H9 (cell line): ENCODE measurements around the gene OMP. TPM values are rescaled to one million over a fixed set of nuclear protein-coding genes. Genes with fewer than 3 reads are reported as not detected.

Experiments used
- DNase-seq: peaks from one replicate; pipeline ENCODE4 v3.0.0-alpha.2; 2017
- H2AFZ ChIP-seq: one replicate; pipeline ENCODE4 v1.6.1; 2013; ENCODE audit warnings: mild to moderate bottlenecking, low read length, control low read depth, moderate library complexity
- H2AK5ac ChIP-seq: 2 replicates; pipeline ENCODE4 v1.6.1; 2013; ENCODE audit warnings: low read length, control low read depth, mixed read lengths; ENCODE audit not compliant: insufficient read length
- H2BK120ac ChIP-seq: one replicate; pipeline ENCODE4 v1.6.1; 2013; ENCODE audit warnings: low read depth, mild to moderate bottlenecking, low read length, control low read depth, inconsistent platforms; ENCODE audit not compliant: poor library complexity, severe bottlenecking
- H2BK12ac ChIP-seq: 2 replicates; pipeline ENCODE4 v1.6.1; 2013; ENCODE audit warnings: low read length, control low read depth, mixed read lengths, low read depth; ENCODE audit not compliant: insufficient read length
- H2BK15ac ChIP-seq: 2 replicates; pipeline ENCODE4 v1.6.1; 2013; ENCODE audit warnings: low read depth, low read length, control low read depth
- H2BK20ac ChIP-seq: one replicate; pipeline ENCODE4 v1.6.1; 2013; ENCODE audit warnings: low read depth, mild to moderate bottlenecking, low read length, control low read depth, inconsistent platforms; ENCODE audit not compliant: poor library complexity, severe bottlenecking
- H2BK5ac ChIP-seq: 2 replicates; pipeline ENCODE4 v1.6.1; 2013; ENCODE audit warnings: low read length, control low read depth, mixed read lengths; ENCODE audit not compliant: insufficient read length
- H3K14ac ChIP-seq: 2 replicates; pipeline ENCODE4 v1.6.1; 2013; ENCODE audit warnings: low read length, control low read depth; ENCODE audit not compliant: insufficient read depth
- H3K18ac ChIP-seq: 2 replicates; pipeline ENCODE4 v1.6.1; 2013; ENCODE audit warnings: low read depth, mild to moderate bottlenecking, mixed read lengths, low read length, control low read depth; ENCODE audit not compliant: insufficient read length
- H3K23ac ChIP-seq: 2 replicates; pipeline ENCODE4 v1.6.1; 2013; ENCODE audit warnings: low read length, control low read depth, mixed read lengths, low read depth; ENCODE audit not compliant: insufficient read length
- H3K23me2 ChIP-seq: 2 replicates; pipeline ENCODE4 v1.6.1; 2013; ENCODE audit warnings: low read depth, mild to moderate bottlenecking, mixed read lengths, low read length, control low read depth; ENCODE audit not compliant: insufficient read length, poor library complexity, severe bottlenecking
- H3K27ac ChIP-seq: 2 replicates; pipeline ENCODE4 v1.5.1; 2013; ENCODE audit warnings: low read length, control low read depth, mixed read lengths, low read depth; ENCODE audit not compliant: insufficient read length
- H3K27me3 ChIP-seq: 2 replicates; pipeline ENCODE4 v1.6.1; 2013; ENCODE audit warnings: low read length, control low read depth, inconsistent platforms; ENCODE audit not compliant: insufficient read depth
- H3K4ac ChIP-seq: 2 replicates; pipeline ENCODE4 v1.6.1; 2013; ENCODE audit warnings: low read depth, mild to moderate bottlenecking, control low read depth, inconsistent platforms, low read length, moderate library complexity
- H3K4me1 ChIP-seq: 2 replicates; pipeline ENCODE4 v1.6.1; 2013; ENCODE audit warnings: low read length, control low read depth, inconsistent platforms; ENCODE audit not compliant: insufficient read depth
- H3K4me2 ChIP-seq: 2 replicates; pipeline ENCODE4 v1.6.1; 2013; ENCODE audit warnings: low read length, control low read depth, mixed read lengths; ENCODE audit not compliant: insufficient read length, insufficient read depth
- H3K56ac ChIP-seq: 2 replicates; pipeline ENCODE4 v1.6.1; 2013; ENCODE audit warnings: low read depth, mild to moderate bottlenecking, mixed read lengths, low read length, control low read depth; ENCODE audit not compliant: insufficient read length
- H3K79me1 ChIP-seq: 2 replicates; pipeline ENCODE4 v1.6.1; 2013; ENCODE audit warnings: low read depth, mild to moderate bottlenecking, moderate library complexity, low read length, control low read depth, inconsistent platforms; ENCODE audit not compliant: insufficient read depth, poor library complexity, severe bottlenecking
- H3K79me2 ChIP-seq: 2 replicates; pipeline ENCODE4 v1.6.1; 2013; ENCODE audit warnings: low read length, control low read depth, inconsistent platforms; ENCODE audit not compliant: insufficient read depth
- H3K9ac ChIP-seq: 2 replicates; pipeline ENCODE4 v1.6.1; 2013; ENCODE audit warnings: low read length, control low read depth, mixed read lengths; ENCODE audit not compliant: insufficient read length; ENCODE audit errors: extremely low read depth
- H3K9me3 ChIP-seq: one replicate; pipeline ENCODE4 v1.6.1; 2013; ENCODE audit warnings: low read depth, low read length, inconsistent platforms; ENCODE audit not compliant: control insufficient read depth
- H3T11ph ChIP-seq: one replicate; pipeline ENCODE4 v1.6.1; 2013; ENCODE audit warnings: mild to moderate bottlenecking, low read length, control low read depth, inconsistent platforms
- H4K20me1 ChIP-seq: one replicate; pipeline ENCODE4 v1.6.1; 2013; ENCODE audit not compliant: control insufficient read depth, insufficient read length, insufficient read depth
- H4K5ac ChIP-seq: 2 replicates; pipeline ENCODE4 v1.6.1; 2013; ENCODE audit warnings: low read depth, mild to moderate bottlenecking, mixed read lengths, low read length, control low read depth; ENCODE audit not compliant: insufficient read length
- H4K8ac ChIP-seq: replicated peaks from 2 replicates; pipeline ENCODE4 v1.6.1; 2013; ENCODE audit warnings: low read length, control low read depth, mixed read lengths, low read depth; ENCODE audit not compliant: insufficient read length
- H4K91ac ChIP-seq: 2 replicates; pipeline ENCODE4 v1.6.1; 2013; ENCODE audit warnings: low read depth, mild to moderate bottlenecking, moderate library complexity, mixed read lengths, low read length, control low read depth; ENCODE audit not compliant: insufficient read length
- H3K27ac Mint-ChIP-seq, 3 experiments: 2 replicates in 2 of 3; 3 replicates in 1 of 3; pipeline ENCODE4 v1.8.0; 2020 to 2021; ENCODE audit warnings: mixed read lengths in 3 of 3, mild to moderate bottlenecking in 1 of 3, moderate library complexity in 1 of 3
- H3K27me3 Mint-ChIP-seq: 2 replicates; pipeline ENCODE4 v1.8.0; 2021; ENCODE audit warnings: low read depth, mild to moderate bottlenecking, moderate library complexity, mixed read lengths
- H3K36me3 Mint-ChIP-seq, 3 experiments: 2 replicates in 2 of 3; 3 replicates in 1 of 3; pipeline ENCODE4 v1.8.0; 2020 to 2021; ENCODE audit warnings: low read depth in 3 of 3, mixed read lengths in 3 of 3; ENCODE audit not compliant: insufficient read depth in 1 of 3
- H3K4me1 Mint-ChIP-seq, 2 experiments: 2 replicates each; pipeline ENCODE4 v1.8.0; 2020; ENCODE audit warnings: mixed read lengths in 2 of 2
- H3K4me3 Mint-ChIP-seq, 2 experiments: 2 replicates in 1 of 2; 3 replicates in 1 of 2; pipeline ENCODE4 v1.8.0; 2020 to 2021; ENCODE audit warnings: mild to moderate bottlenecking in 2 of 2, mixed read lengths in 2 of 2, moderate library complexity in 1 of 2
- H3K9me3 Mint-ChIP-seq, 2 experiments: 2 replicates in 1 of 2; 3 replicates in 1 of 2; pipeline ENCODE4 v1.8.0; 2020; ENCODE audit warnings: mild to moderate bottlenecking in 2 of 2, mixed read lengths in 2 of 2, moderate library complexity in 1 of 2
- CTCF ChIP-seq: fragments of 200-600 bp; sonication (generic); conservative IDR thresholded peaks from 3 replicates; pipeline ENCODE4 v1.8.0; 2021; ENCODE audit warnings: antibody characterized with exemption, mild to moderate bottlenecking
- WGBS: extraction: QIAGEN DNeasy Blood & Tissue Kit; methylation state at CpG from one replicate; pipeline ENCODE4 v1.1.7; 2013; ENCODE audit warnings: missing lambda C conversion rate, low lambda C conversion rate, mixed read lengths; ENCODE audit not compliant: insufficient read length; ENCODE audit errors: extremely low coverage; 5-methylcytosine and 5-hydroxymethylcytosine counted together
- total RNA-seq: library from RNA; stranded (reverse); gene quantifications from 2 replicates; pipeline ENCODE4 v1.2.1, GENCODE V29; 2021

The OMP gene
- total RNA-seq, 1 experiment from 2014 or later, result not detected

- Histone ChIP-seq H3K79me2 (no peaks in the 10 kb centered on the region), H3K23me2 (no peaks in the 10 kb centered on the region), H3K14ac (no peak overlapping the region), H3K9ac (no peak overlapping the region), H4K20me1 (no peaks in the 10 kb centered on the region), H4K5ac (no peak overlapping the region), H2AK5ac (no peak overlapping the region), H2BK5ac (no peak overlapping the region), H4K91ac (no peak overlapping the region), H3K27me3 (no peaks in the 10 kb centered on the region), H2BK15ac (no peak overlapping the region), H3K23ac (no peak overlapping the region), H3K9me3 (no peaks in the 10 kb centered on the region), H2AFZ (no peak overlapping the region), H3T11ph (no peak overlapping the region), H3K4me2 (no peak overlapping the region), H3K79me1 (no peaks in the 10 kb centered on the region), H3K4ac (no peak overlapping the region), H3K27ac (no peak overlapping the region), H2BK20ac (no peak overlapping the region), H3K56ac (no peak overlapping the region), H3K18ac (no peak overlapping the region), H4K8ac (no peak overlapping the region), H2BK120ac (no peak overlapping the region), H2BK12ac (no peak overlapping the region), H3K4me1 (no peaks in the 10 kb centered on the region)
- no CpG with 5 or more reads among the region's 19 CpGs for WGBS
- TF ChIP-seq CTCF, result no peak
- H3K4me3 Mint-ChIP-seq, result no peak overlapping the region
- no peaks in the 10 kb centered on the region for H3K27me3 Mint-ChIP-seq
- no peak for DNase-seq
- H3K4me1 Mint-ChIP-seq, result no peaks in the 10 kb centered on the region
- no peaks in the 10 kb centered on the region for H3K9me3 Mint-ChIP-seq
- H3K27ac Mint-ChIP-seq, result no peak overlapping the region
- peaks cover 3 to 10% (median 6%) of the 10 kb centered on the region in 3 experiments; a peak in 6 of 7 replicates for H3K36me3 Mint-ChIP-seq
Measured at GRCh38 chr11:77120571-77120970, 17.9 kb downstream of the OMP start.
